HPDE6-E6E7 (cell line): ENCODE data around the gene LTBP2.

ENCODE experiments used
- DNase-seq: peaks from one replicate; pipeline ENCODE4 v3.0.0; 2011; ENCODE audit warnings: missing footprints; ENCODE audit errors: extremely low spot score

LTBP2 gene

DNA sequence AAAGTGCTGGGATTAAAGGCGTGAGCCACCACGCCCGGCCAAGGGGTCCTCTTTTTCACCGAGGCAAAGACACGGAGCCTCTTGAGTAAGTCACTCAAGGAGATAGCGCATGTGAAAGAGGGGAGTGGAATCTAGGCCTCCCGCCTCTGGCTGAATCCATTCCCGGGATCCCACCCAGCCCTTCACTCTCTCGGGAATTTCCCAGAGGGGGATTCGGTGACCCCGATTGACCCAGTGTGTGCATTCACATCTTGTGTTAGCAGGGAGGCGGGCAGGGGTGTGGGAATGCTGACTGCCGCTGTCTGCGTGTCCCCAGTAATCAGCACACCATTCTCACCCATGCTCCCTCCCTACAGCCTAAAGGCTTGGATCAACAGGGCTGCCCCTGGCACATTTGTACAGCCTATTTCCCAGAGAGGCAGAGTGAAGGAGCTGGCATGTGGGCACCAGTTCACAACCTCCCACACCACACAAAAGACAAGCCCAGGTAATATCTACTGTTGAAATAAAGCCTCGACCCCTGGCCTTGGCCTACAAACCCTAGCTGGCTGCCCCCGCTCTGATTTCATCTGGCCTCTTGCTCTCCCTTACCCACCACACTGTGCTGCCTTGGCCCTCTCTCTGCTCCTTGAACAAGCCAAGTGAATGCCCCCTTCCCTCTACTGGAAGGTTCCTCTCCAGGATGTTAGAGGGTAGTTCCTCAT is 1.3 kb upstream of the LTBP2 start:
- no peak for DNase-seq

DNA sequence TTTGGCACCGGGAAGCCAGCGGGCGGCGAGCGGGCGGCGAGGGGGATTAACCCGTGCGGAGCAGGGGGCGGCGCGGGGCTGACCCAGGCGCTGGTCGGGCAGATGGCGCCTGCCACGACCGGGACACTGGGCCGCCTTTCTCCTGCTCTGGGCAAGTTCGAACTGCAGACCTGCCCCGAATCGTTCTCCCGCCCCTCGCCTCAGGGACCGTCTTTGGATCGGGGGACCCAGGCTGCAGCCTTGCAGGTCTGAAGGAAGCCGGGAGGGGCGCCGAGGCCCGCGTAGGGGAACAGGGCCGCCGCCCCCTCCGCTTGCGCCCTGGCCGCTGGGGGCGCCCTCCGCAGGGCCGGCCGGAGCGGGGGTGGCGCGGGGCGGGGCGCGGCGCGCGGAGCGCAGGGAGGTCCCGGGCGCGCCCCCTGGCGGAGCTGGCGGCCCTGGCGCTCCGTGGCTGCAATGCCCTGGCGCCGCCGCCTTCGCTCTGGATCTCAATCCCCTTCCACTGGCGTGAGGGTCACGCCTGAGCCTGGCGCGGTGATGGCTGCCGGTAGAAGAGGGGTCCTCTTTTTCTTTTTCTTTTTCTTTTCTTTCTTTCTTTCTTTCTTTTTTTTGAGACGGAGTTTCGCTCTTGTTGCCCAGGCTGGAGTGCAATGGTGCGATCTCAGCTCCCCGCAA is 449 bp upstream of the LTBP2 start:
- DNase-seq = no peak

DNA sequence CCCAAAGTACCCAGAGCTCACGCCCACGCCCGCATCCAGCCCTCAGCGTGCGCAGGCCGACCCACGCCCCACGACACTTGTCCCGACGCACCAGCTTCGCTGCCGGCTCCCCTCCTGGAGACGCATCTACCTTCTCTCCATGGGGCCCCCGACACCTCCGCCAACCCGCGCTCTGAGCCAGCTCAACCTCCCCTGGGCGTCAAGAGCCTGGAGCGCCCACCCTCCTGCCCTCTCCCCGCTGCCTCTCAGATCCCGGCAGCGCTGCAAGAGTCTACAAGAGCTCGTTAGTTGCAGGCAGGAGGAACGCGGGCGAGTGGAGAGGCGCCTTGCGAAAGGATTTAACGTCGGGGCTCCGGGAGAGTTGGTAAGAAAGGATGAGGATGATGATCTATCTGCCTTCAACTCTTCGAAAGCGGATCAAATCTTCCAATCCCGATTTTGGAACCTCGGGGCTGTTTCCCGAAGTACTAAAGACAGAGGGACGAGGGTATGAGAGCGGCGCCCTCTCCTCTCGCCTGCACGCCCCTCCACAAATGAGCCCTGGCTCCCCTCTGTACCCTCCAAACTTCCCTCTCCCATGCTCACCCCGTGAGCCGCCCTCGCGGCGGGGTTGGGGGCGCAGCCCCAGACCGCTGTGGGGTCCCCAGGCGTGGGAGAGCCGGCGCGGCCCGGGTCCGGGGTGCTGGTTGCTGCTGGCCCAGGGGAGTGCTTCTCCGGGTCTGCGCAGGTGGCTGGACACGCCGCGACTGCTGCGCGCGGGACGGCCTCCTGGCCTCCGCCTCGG is 979 bp downstream of the LTBP2 start:
- no peak for DNase-seq

GRCh38 chr14:74610199-74610865 is 1.7 kb downstream of the LTBP2 start:
- DNase-seq = no peak

DNA sequence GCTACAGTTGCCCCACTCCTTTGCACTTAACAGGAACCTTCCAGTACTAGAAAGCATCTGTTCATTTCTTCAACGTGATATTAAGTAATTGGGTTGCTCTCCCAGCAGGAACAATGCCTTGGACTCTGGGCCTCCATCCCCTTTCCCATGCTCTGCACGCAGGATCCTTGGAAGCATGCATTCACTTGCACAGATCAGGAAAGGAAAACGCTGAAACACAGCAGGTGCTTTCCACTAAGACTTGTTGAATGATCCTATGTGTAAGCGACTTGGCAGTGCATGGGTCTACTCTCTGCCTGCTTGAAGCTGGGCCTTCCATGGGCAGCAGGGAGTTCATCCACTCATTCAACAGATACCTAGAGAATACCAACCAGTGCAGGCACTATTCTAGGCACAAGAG is 2.3 kb downstream of the LTBP2 start:
- DNase-seq = no peak

DNA sequence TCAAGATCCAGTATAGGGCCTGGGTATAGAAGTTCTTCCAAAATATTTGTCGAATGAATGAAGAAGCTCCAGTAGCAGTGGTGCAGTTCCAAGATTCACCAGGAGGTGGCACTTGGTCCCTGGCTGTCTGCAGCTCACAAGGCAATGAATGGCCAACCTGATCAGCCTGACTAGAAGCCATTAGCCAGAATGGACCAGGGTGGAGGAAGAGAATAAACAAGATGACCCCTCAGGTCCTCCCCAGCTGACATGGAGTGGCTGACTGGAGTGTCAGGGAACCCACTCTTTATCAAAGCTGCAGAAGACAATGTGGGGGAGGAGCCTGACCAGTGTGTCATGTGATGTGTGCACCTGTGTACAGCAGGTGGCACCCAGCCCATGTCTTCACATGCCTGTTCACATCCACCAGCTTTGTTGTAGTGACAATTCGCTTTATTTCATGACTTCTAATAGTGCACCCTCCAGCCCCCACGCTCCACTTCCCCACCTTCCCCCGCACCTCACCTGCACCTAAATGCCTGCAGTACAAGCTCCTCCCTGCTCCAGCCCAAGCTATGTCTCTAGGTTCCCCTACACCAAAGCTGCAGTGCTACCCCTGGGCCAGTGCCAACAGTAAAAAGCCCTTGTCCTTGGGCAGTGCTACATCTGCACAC is 3.0 kb downstream of the LTBP2 start:
- peak; percentile 62 for DNase-seq

GRCh38 chr14:74606727-74607126 is 5.3 kb downstream of the LTBP2 start:
- no peak for DNase-seq

DNA sequence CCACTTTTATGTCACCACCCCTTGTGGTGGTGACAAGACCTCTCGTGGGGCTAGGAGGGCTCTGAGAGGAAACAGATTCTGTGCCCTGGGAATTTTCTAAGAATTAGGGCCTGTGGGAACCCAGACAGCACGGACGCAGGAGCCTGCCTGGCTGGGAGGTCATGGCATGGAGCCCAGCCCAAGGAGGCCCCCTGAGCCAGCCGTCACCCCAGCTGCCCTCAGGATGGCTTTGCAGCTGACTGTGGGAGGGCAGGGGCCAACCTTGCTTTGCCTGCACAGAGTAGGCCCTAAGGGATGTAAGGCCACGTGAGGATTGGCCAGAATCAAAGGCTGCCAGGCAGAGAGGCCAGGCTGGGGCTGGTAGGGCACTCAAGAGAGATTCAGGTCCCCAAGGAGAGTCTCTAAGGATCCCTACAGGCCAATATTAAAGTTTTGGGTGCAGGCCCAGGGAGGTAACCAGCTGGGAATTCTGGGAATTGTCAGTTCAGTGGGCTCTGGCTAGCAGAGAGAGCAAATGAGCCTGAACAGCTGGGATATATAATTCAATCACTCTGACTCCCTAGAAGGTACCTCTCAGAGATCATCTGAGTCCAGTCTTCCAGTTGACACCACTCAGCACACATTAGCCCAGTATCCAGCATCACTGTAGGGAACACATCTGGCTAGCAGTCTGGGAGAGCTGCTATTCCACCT is 6.4 kb downstream of the LTBP2 start:
- no peak for DNase-seq

GRCh38 chr14:74604911-74605310 is 7.1 kb downstream of the LTBP2 start:
- DNase-seq = no peak

- no peak for DNase-seq
Observed at GRCh38 chr14:74604157-74604556, 7.9 kb downstream of the LTBP2 start.

GRCh38 chr14:74601982-74602381 is 10.1 kb downstream of the LTBP2 start:
- no peak for DNase-seq

DNA sequence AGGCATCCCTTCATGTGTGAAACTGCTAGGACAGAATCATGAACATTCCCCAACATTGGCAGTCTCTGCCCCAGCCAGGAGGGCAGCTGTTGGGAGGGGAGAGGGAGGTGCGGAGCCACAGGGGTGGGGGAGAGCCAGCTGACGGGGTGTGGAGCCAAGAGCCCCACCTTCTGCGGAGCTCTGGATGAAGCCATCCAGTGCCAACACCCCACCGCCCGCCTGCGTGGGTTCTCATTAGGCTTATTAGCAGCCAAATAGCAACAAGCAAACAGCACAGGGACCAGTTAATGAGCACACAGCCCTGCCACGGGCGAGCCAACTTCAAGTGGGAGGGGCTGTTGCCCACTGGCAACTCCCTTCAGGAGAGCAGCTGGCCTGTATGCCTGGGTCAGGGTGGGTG is 12.1 kb downstream of the LTBP2 start:
- no peak for DNase-seq

DNA sequence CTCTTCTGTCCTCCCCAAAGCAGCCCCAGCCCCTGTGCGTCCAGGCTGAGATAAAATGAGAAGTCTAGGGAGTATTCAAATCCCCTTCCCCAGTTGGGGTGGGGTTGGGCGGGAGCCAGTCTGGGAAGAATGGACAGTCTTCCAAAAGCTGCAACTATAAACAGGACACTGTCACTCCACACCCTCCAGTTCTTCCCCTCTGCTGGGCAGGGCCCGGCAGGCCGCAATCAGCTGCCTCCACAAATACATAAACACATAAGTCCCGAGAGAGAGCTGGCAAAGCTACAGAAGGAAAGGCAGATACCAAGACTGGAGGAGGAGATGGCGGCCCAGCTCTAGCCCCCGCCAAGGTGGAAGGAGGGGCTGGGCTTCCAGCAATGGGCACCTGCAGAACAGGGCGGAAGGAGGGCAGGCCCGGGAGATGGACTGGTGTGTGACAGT is 12.7 kb downstream of the LTBP2 start:
- DNase-seq = no peak

- DNase-seq = no peak
Observed at GRCh38 chr14:74596741-74597450, 15.1 kb downstream of the LTBP2 start.

DNA sequence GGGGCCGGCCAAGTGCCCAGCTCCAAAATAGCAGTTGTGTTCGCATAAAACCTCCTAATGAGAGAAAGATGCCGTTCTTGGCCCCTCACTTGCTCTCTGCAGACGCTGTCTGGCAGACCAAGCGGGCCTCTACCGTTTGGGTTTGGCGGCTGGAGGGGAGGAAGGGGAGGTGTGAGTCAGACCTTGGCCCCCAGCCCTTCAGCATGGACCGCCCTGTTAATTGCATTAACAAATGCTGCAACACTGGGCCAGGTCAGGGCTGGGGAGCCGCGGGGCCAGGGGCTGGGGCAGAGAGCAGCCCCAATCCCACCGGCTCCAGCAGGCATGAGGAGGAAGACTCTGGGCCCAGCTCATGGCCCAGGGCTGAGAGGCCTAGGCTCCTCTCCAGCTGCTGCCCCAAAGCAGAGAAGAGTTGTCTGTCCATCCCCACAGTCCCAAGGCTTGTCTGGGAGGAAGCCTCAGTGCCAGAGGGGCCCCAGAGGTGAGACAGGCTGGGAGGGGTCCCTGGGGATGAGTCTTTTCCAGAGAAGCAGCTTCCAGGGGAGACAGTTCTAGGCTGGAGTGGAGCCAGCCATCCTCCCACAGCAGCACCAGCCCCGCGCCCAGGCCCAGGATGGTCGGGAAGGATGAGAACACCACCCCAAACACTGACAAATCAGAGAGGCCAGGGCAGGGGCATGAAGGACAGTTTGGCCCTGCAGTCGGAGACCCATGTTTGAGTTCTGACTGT is 16.9 kb downstream of the LTBP2 start:
- DNase-seq = no peak

DNA sequence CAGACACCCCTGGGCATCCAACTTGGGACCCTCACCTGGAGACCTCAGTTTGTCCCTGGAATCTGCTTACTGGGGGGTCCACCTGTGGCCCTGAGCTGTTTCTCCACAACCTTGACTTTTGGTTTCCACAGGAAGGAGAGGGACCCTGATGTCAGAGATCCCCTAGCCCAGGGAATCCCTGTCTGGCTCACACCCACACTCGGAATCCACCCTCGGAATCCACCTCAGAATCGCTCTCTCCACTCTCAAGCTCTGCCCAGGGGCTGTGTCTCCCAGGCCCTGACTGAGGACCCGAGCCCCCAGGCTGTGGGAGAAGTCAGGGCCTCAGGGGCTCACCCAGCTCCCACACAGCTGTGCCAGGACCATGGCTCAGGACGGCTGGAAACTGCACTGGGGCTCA is 17.4 kb downstream of the LTBP2 start:
- no peak for DNase-seq

GRCh38 chr14:74594029-74594428 is 18.0 kb downstream of the LTBP2 start:
- DNase-seq = no peak

- DNase-seq = no peak
Observed at GRCh38 chr14:74593241-74593953, 18.6 kb downstream of the LTBP2 start.
